ENCODE measurements around the gene CCDC78. TPM values are rescaled to one million over a fixed set of nuclear protein-coding genes. Genes with fewer than 3 reads are reported as not detected.

Gene CCDC78
- total RNA-seq, 4 donors from 2014 or later = 0.13 TPM; not detected in 3

GRCh38 chr16:711084-711483 is 15.2 kb downstream of the CCDC78 start:
- no peak for TF ChIP-seq POLR2AphosphoS5 (IDR thresholded peaks at IDR 0.05)
- TF ChIP-seq POLR2A (IDR thresholded peaks at IDR 0.05) = no peak
- no peak overlapping the region for H3K27ac ChIP-seq
- ATAC-seq = no peak
- H3K4me3 ChIP-seq = no peak overlapping the region
- H3K4me1 ChIP-seq = peaks cover 0 to 49% (median 14%) of the 10 kb centered on the region in 3 donors
- H3K9me3 ChIP-seq = no peaks in the 10 kb centered on the region
- 40% methylated on average over 1 of the region's 12 CpGs; no CpG with 5 or more reads in 1 of the 2 donors for WGBS, 2 donors (ENCODE audit: low coverage in 1 of 2)
- peaks cover 64% of the 10 kb centered on the region for H3K27me3 ChIP-seq
- H3K36me3 ChIP-seq = no peaks in the 10 kb centered on the region

- H3K4me3 ChIP-seq = no peak overlapping the region
Observed at GRCh38 chr16:710500-711075, 15.7 kb downstream of the CCDC78 start.

GRCh38 chr16:709566-710499 is 16.4 kb downstream of the CCDC78 start:
- no peak overlapping the region for H3K4me3 ChIP-seq
- H3K27ac ChIP-seq = no peak overlapping the region
- TF ChIP-seq POLR2A (IDR thresholded peaks at IDR 0.05) (no peak), CTCF (IDR thresholded peaks at IDR 0.05) (no peak), POLR2AphosphoS5 (IDR thresholded peaks at IDR 0.05) (no peak), EP300 (IDR thresholded peaks at IDR 0.05) (no peak)
- ATAC-seq = no peak
- H3K9me3 ChIP-seq = no peaks in the 10 kb centered on the region
- 6% methylated on average over 6 of the region's 30 CpGs; no CpG with 5 or more reads in 1 of the 2 donors for WGBS, 2 donors (ENCODE audit: low coverage in 1 of 2)
- peaks cover 76% of the 10 kb centered on the region for H3K27me3 ChIP-seq
- no peaks in the 10 kb centered on the region for H3K36me3 ChIP-seq
- H3K4me1 ChIP-seq = peaks cover 0 to 51% (median 12%) of the 10 kb centered on the region in 3 donors

More at GRCh38 chr16:710500-711075, 15.7 kb downstream of the CCDC78 start:
- 29% methylated on average over 3 of the region's 21 CpGs; no CpG with 5 or more reads in 1 of the 2 donors for WGBS, 2 donors (ENCODE audit: low coverage in 1 of 2)
- Histone ChIP-seq H3K4me1 (peaks cover 0 to 48% (median 12%) of the 10 kb centered on the region in 3 donors), H3K27ac (no peak overlapping the region), H3K36me3 (no peaks in the 10 kb centered on the region), H3K27me3 (peaks cover 69% of the 10 kb centered on the region), H3K9me3 (no peaks in the 10 kb centered on the region)
- TF ChIP-seq CTCF (IDR thresholded peaks at IDR 0.05) = no peak
- no peak for TF ChIP-seq POLR2AphosphoS5 (IDR thresholded peaks at IDR 0.05)
- no peak for TF ChIP-seq EP300 (IDR thresholded peaks at IDR 0.05)
- no peak for TF ChIP-seq POLR2A (IDR thresholded peaks at IDR 0.05)
- ATAC-seq = no peak

- Histone ChIP-seq H3K4me3 (no peak overlapping the region), H3K27ac (no peak overlapping the region), H3K9me3 (no peaks in the 10 kb centered on the region), H3K27me3 (peaks cover 85% of the 10 kb centered on the region), H3K36me3 (no peaks in the 10 kb centered on the region), H3K4me1 (peaks cover 0 to 44% (median 7%) of the 10 kb centered on the region in 3 donors)
- ATAC-seq = no peak
- 79 to 100% methylated on average over 1 to 2 of the region's 4 CpGs for WGBS, 2 donors (ENCODE audit: low coverage in 1 of 2)
- TF ChIP-seq POLR2A (IDR thresholded peaks at IDR 0.05) = no peak
- TF ChIP-seq EP300 (IDR thresholded peaks at IDR 0.05) = no peak
- no peak for TF ChIP-seq POLR2AphosphoS5 (IDR thresholded peaks at IDR 0.05)
- TF ChIP-seq CTCF (IDR thresholded peaks at IDR 0.05) = no peak
Observed at GRCh38 chr16:708959-709358, 17.3 kb downstream of the CCDC78 start.

- H3K27ac ChIP-seq = no peak overlapping the region
- H3K36me3 ChIP-seq = no peaks in the 10 kb centered on the region
- H3K4me1 ChIP-seq = peaks cover 0 to 44% (median 7%) of the 10 kb centered on the region in 3 donors
- H3K4me3 ChIP-seq = no peak overlapping the region
- 67% methylated on average over 3 of the region's 3 CpGs; no CpG with 5 or more reads in 1 of the 2 donors for WGBS, 2 donors (ENCODE audit: low coverage in 1 of 2)
- peaks cover 95% of the 10 kb centered on the region for H3K27me3 ChIP-seq
- TF ChIP-seq POLR2A (IDR thresholded peaks at IDR 0.05) = no peak
- no peak for ATAC-seq
- H3K9me3 ChIP-seq = no peaks in the 10 kb centered on the region
Observed at GRCh38 chr16:708019-708418, 18.2 kb downstream of the CCDC78 start.
